Hepatocyte (in vitro differentiated cells): ENCODE results near the gene ASF1B. TPM values are rescaled to one million over a fixed set of nuclear protein-coding genes. Genes with fewer than 3 reads are reported as not detected.

ENCODE experiments used
- DNase-seq: peaks from one replicate; pipeline ENCODE4 v3.0.0-alpha.2; 2016; ENCODE audit warnings: low spot score
- H2AFZ ChIP-seq: fragments of 200-600 bp; sonication (generic); 2 replicates; pipeline ENCODE4 v1.6.0; 2016; ENCODE audit warnings: antibody characterized with exemption, mild to moderate bottlenecking
- H3K27ac ChIP-seq: fragments of 200-600 bp; sonication (generic); 2 replicates; pipeline ENCODE4 v1.5.1; 2016; ENCODE audit warnings: mild to moderate bottlenecking
- H3K27me3 ChIP-seq: fragments of 200-600 bp; sonication (generic); 2 replicates; pipeline ENCODE4 v1.6.1; 2016
- H3K36me3 ChIP-seq: fragments of 200-600 bp; sonication (generic); replicated peaks from 2 replicates; pipeline ENCODE4 v1.5.1; 2016; ENCODE audit warnings: low read depth; ENCODE audit not compliant: insufficient read depth
- H3K4me1 ChIP-seq: fragments of 200-600 bp; sonication (generic); 2 replicates; pipeline ENCODE4 v1.5.1; 2016; ENCODE audit warnings: mild to moderate bottlenecking, moderate library complexity; ENCODE audit not compliant: insufficient read depth
- H3K4me2 ChIP-seq: fragments of 200-600 bp; sonication (generic); 2 replicates; pipeline ENCODE4 v1.6.0; 2016
- H3K4me3 ChIP-seq: fragments of 200-600 bp; sonication (generic); 2 replicates; pipeline ENCODE4 v1.5.1; 2016; ENCODE audit warnings: mild to moderate bottlenecking
- H3K79me2 ChIP-seq: fragments of 200-600 bp; sonication (generic); 2 replicates; pipeline ENCODE4 v1.6.0; 2017; ENCODE audit warnings: mild to moderate bottlenecking
- H3K9me2 ChIP-seq: fragments of 200-600 bp; sonication (generic); replicated peaks from 2 replicates; pipeline ENCODE4 v1.6.0; 2017; ENCODE audit warnings: mild to moderate bottlenecking; ENCODE audit not compliant: insufficient read depth
- H3K9me3 ChIP-seq: fragments of 200-600 bp; sonication (generic); 2 replicates; pipeline ENCODE4 v1.5.1; 2016; ENCODE audit warnings: low read depth, mild to moderate bottlenecking
- H4K20me1 ChIP-seq: fragments of 200-600 bp; sonication (generic); 2 replicates; pipeline ENCODE4 v1.6.0; 2016; ENCODE audit warnings: mild to moderate bottlenecking; ENCODE audit not compliant: insufficient read depth, poor library complexity, severe bottlenecking
- EZH2 ChIP-seq: fragments of 200-600 bp; sonication (generic); IDR thresholded peaks from 2 replicates; pipeline ENCODE4 v1.6.1; 2016; ENCODE audit warnings: antibody characterized with exemption, mild to moderate bottlenecking, borderline replicate concordance
- EZH2phosphoT487 ChIP-seq: fragments of 200-600 bp; sonication (generic); IDR thresholded peaks from one replicate; pipeline ENCODE4 v1.6.1; 2018; ENCODE audit warnings: antibody characterized with exemption, mild to moderate bottlenecking, low read depth, moderate library complexity; ENCODE audit not compliant: unreplicated experiment, severe bottlenecking
- WGBS: methylation state at CpG from one replicate; pipeline ENCODE4 v1.1.6; 2016; ENCODE audit warnings: low lambda C conversion rate; ENCODE audit errors: missing lambda C conversion rate; 5-methylcytosine and 5-hydroxymethylcytosine counted together
- polyA plus RNA-seq: library from polyadenylated mRNA; unstranded; fragments of >200 nt; fragmentation: Nextera tagmentation; extraction: Ambion mirVana; gene quantifications from 2 replicates; pipeline ENCODE4 v1.2.1, GENCODE V29; 2016
- total RNA-seq: library from RNA; depleted of rRNA; stranded (reverse); fragments of >200 nt; gene quantifications from 2 replicates; pipeline ENCODE4 v1.2.3, GENCODE V29; 2014
- TF ChIP-seq, protein P1 (sequence below): fragments of 200-600 bp; sonication (generic); IDR thresholded peaks from 2 replicates; pipeline ENCODE4 v1.5.1; 2016; ENCODE audit warnings: antibody characterized with exemption, mild to moderate bottlenecking; ENCODE audit not compliant: poor library complexity

The ASF1B gene
- total and polyA plus RNA-seq, 2 experiments from 2014 or later, result 5.1 to 12.4 TPM

DNA sequence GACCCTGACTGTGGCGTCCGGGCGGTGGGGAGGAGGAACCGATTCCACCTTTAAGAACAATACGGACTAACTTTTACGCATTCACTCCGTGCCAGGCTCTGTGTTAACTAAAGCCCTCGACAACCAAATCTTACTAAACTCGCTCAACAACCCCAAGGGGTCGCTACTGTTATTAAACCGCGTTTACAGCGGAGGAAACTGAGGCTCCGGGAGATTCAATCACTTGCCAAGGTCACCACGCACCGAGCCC is 47.1 kb downstream of the ASF1B start:
- H2AFZ ChIP-seq, result no peak overlapping the region
- no peaks in the 10 kb centered on the region for H3K4me1 ChIP-seq
- no peaks in the 10 kb centered on the region for H3K9me3 ChIP-seq
- H3K36me3 ChIP-seq, result no peaks in the 10 kb centered on the region
- DNase-seq, result peak; percentile 34
- peak overlapping the region; percentile 92 for H3K4me2 ChIP-seq
- H4K20me1 ChIP-seq, result peaks cover 7% of the 10 kb centered on the region
- H3K79me2 ChIP-seq, result peaks cover 6% of the 10 kb centered on the region
- 10% methylated on average over 16 of the region's 16 CpGs for WGBS
- no peak for TF ChIP-seq EZH2phosphoT487
- TF ChIP-seq, protein P1, sequence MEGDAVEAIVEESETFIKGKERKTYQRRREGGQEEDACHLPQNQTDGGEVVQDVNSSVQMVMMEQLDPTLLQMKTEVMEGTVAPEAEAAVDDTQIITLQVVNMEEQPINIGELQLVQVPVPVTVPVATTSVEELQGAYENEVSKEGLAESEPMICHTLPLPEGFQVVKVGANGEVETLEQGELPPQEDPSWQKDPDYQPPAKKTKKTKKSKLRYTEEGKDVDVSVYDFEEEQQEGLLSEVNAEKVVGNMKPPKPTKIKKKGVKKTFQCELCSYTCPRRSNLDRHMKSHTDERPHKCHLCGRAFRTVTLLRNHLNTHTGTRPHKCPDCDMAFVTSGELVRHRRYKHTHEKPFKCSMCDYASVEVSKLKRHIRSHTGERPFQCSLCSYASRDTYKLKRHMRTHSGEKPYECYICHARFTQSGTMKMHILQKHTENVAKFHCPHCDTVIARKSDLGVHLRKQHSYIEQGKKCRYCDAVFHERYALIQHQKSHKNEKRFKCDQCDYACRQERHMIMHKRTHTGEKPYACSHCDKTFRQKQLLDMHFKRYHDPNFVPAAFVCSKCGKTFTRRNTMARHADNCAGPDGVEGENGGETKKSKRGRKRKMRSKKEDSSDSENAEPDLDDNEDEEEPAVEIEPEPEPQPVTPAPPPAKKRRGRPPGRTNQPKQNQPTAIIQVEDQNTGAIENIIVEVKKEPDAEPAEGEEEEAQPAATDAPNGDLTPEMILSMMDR, result peak; percentile 15
- TF ChIP-seq EZH2, result no peak
- H3K9me2 ChIP-seq, result no peaks in the 10 kb centered on the region
- H3K27me3 ChIP-seq, result no peaks in the 10 kb centered on the region
- H3K27ac ChIP-seq, result no peak overlapping the region
- H3K4me3 ChIP-seq, result peak overlapping the region; percentile 52

DNA sequence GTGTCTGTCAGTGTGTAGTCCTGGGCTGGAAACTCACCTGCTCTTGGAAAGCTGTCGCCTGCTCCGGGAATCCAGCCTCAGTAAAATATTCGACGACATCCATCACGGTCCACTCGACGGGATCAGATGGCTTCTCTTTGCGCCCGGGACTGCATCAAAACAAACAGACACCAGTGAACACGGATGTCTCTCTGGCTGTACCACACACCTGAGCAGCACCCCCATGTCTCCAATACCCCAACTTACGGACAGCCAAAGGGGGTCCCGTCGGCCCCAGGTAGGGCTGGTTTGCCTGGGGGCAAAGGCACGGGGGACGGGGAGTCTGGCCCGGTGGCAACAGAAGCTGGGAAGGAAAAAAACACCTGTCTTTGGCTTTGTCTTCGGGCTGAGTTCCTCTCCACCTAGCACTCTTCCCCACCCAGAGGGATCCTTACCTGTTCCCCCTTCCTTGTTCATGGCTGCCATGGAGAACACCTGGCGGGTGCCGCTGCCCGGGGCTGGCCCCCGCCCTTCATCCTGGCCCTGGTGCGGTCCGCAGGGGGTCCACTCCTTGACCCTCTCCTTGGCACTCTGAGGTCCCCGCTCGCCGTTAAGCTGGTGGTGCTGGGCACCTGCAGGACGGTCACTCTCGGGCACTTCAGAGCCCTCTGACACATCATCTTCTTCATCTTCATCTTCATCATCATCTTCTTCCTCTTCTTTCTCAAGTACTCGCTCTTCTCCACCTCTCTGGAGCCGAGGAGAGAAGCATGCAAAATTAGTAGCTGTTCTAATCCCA is 47.6 kb downstream of the ASF1B start:
- Histone ChIP-seq H3K4me1 (no peaks in the 10 kb centered on the region), H3K79me2 (peaks cover 6% of the 10 kb centered on the region), H3K4me3 (peak overlapping the region; percentile 52), H2AFZ (no peak overlapping the region), H3K4me2 (peak overlapping the region; percentile 92), H4K20me1 (peaks cover 7% of the 10 kb centered on the region), H3K36me3 (no peaks in the 10 kb centered on the region), H3K27me3 (no peaks in the 10 kb centered on the region), H3K9me2 (no peaks in the 10 kb centered on the region), H3K27ac (no peak overlapping the region), H3K9me3 (no peaks in the 10 kb centered on the region)
- 93% methylated on average over 28 of the region's 30 CpGs for WGBS
- DNase-seq, result peak; percentile 8
- TF ChIP-seq EZH2phosphoT487 (no peak), EZH2 (no peak)
- TF ChIP-seq, protein P1, result no peak

DNA sequence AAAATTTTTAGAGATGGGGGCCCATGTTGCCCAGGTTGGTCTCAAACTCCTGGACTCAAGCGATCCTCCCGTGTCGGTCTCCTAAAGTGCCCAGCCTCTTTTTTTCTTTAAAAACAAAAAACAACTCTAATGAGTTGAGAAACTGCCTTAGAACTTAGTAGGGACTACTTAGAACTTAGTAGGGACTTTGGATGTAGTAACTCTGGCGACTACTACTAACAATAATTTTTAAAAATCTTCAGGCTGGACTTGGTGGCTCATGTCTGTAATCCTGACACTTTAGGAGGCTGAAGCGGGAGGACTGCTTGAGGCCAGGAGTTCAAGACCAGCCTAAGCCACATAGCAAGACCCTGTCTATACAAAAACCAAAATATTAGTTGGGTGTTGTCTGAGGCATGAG is 50.3 kb downstream of the ASF1B start:
- no peak overlapping the region for H3K4me3 ChIP-seq
- 69% methylated on average over 5 of the region's 5 CpGs for WGBS
- TF ChIP-seq EZH2, result no peak
- no peak for TF ChIP-seq EZH2phosphoT487
- TF ChIP-seq, protein P1, result no peak

More for the DNA sequence above, 50.3 kb downstream of the ASF1B start:
- H2AFZ ChIP-seq, result no peak overlapping the region
- peaks cover 7% of the 10 kb centered on the region for H4K20me1 ChIP-seq
- H3K9me2 ChIP-seq, result no peaks in the 10 kb centered on the region
- peak overlapping the region; percentile 77 for H3K4me2 ChIP-seq
- H3K9me3 ChIP-seq, result no peaks in the 10 kb centered on the region
- no peak overlapping the region for H3K27ac ChIP-seq
- H3K27me3 ChIP-seq, result no peaks in the 10 kb centered on the region
- no peaks in the 10 kb centered on the region for H3K36me3 ChIP-seq
- DNase-seq, result no peak
- H3K4me1 ChIP-seq, result peaks cover 6% of the 10 kb centered on the region
- H3K79me2 ChIP-seq, result peaks cover 15% of the 10 kb centered on the region
